CD1c-positive myeloid dendritic cell (primary cell): ENCODE results near the gene FFAR3.
A peak's percentile ranks its signal among the peaks of the same experiment; 100 is the strongest.
"Not testable (repeated sequence)": the region's sequence is repeated elsewhere in the genome, so short reads cannot be mapped to it uniquely, and the experiment has no call there.

Experiments
- DNase-seq: peaks from one replicate; pipeline ENCODE4 v3.0.0-alpha.2; 2016; ENCODE audit errors: extremely low spot score

Gene FFAR3

GRCh38 chr19:35377656-35378055 lies 19.4 kb downstream of the FFAR3 start:
- DNase-seq = no peak

GRCh38 chr19:35378356-35378755 lies 20.1 kb downstream of the FFAR3 start:
- DNase-seq = no peak

GRCh38 chr19:35379545-35379944 lies 21.3 kb downstream of the FFAR3 start:
- DNase-seq = not testable (repeated sequence)

GRCh38 chr19:35379992-35380391 lies 21.7 kb downstream of the FFAR3 start:
- DNase-seq = no peak

GRCh38 chr19:35380450-35381124 lies 22.3 kb downstream of the FFAR3 start:
- no peak for DNase-seq

- no peak for DNase-seq
Measured at GRCh38 chr19:35381318-35381717, 23.1 kb downstream of the FFAR3 start.

- DNase-seq = no peak
Measured at GRCh38 chr19:35381926-35382325, 23.7 kb downstream of the FFAR3 start.

- DNase-seq = no peak
Measured at GRCh38 chr19:35383536-35383935, 25.3 kb downstream of the FFAR3 start.

GRCh38 chr19:35388277-35389054 lies 30.2 kb downstream of the FFAR3 start:
- no peak for DNase-seq

- DNase-seq = no peak
Measured at GRCh38 chr19:35389192-35389861, 31.1 kb downstream of the FFAR3 start.

- DNase-seq = no peak
Measured at GRCh38 chr19:35392742-35393715, 34.8 kb downstream of the FFAR3 start.

- peak; percentile 62 for DNase-seq
Measured at GRCh38 chr19:35395382-35396199, 37.3 kb downstream of the FFAR3 start.

GRCh38 chr19:35396240-35396885 lies 38.1 kb downstream of the FFAR3 start:
- no peak for DNase-seq

GRCh38 chr19:35397064-35397463 lies 38.8 kb downstream of the FFAR3 start:
- no peak for DNase-seq

GRCh38 chr19:35398570-35398969 lies 40.3 kb downstream of the FFAR3 start:
- DNase-seq = no peak

GRCh38 chr19:35399231-35399630 lies 41.0 kb downstream of the FFAR3 start:
- no peak for DNase-seq

- DNase-seq = no peak
Measured at GRCh38 chr19:35399948-35400772, 41.9 kb downstream of the FFAR3 start.

GRCh38 chr19:35400773-35401100 lies 42.5 kb downstream of the FFAR3 start:
- no peak for DNase-seq

- DNase-seq = not testable (repeated sequence)
Measured at GRCh38 chr19:35401416-35401815, 43.2 kb downstream of the FFAR3 start.
